ENCODE data around the gene XYLT2. TPM values are rescaled to one million over a fixed set of nuclear protein-coding genes. Genes with fewer than 3 reads are reported as not detected.

XYLT2 gene
- total RNA-seq, 1 donor from 2014 or later = 33.3 TPM

DNA sequence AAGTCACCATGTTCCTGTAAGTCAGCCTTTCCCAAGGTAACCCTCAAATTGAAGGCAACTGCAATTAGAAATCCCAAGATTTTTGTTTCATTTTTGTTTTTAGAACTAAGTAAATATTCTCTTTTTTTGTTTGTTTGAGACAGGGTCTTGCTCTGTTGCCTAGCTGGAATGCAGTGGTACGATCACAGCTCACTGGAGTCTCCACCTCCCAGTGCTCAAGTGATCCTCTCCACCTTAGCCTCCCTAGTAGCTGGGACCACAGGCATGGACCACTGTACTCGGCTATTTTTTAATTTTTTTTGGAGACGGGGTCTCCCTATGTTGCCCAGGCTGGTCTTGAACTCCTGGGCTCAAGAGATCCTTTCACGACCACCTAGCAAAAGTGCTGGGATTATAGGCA lies 62.0 kb downstream of the XYLT2 start:
- H3K27me3 Mint-ChIP-seq (ENCODE audit: low read depth) = peaks cover 12% of the 10 kb centered on the region
- peaks cover 5% of the 10 kb centered on the region for H3K9me3 Mint-ChIP-seq
- H3K27ac Mint-ChIP-seq = no peak overlapping the region
- no peak for DNase-seq (ENCODE audit: low spot score in 2 of 2, unreplicated experiment in 2 of 2)
- no peak overlapping the region for H3K4me3 Mint-ChIP-seq
- no peaks in the 10 kb centered on the region for H3K36me3 Mint-ChIP-seq
- H3K4me1 Mint-ChIP-seq = no peaks in the 10 kb centered on the region
- TF ChIP-seq, protein P1, sequence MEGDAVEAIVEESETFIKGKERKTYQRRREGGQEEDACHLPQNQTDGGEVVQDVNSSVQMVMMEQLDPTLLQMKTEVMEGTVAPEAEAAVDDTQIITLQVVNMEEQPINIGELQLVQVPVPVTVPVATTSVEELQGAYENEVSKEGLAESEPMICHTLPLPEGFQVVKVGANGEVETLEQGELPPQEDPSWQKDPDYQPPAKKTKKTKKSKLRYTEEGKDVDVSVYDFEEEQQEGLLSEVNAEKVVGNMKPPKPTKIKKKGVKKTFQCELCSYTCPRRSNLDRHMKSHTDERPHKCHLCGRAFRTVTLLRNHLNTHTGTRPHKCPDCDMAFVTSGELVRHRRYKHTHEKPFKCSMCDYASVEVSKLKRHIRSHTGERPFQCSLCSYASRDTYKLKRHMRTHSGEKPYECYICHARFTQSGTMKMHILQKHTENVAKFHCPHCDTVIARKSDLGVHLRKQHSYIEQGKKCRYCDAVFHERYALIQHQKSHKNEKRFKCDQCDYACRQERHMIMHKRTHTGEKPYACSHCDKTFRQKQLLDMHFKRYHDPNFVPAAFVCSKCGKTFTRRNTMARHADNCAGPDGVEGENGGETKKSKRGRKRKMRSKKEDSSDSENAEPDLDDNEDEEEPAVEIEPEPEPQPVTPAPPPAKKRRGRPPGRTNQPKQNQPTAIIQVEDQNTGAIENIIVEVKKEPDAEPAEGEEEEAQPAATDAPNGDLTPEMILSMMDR (IDR thresholded peaks at IDR 0.05; ENCODE audit: unreplicated experiment) = no peak

Other genes with a start within 250 kb of the XYLT2 start
- 17.3 to 20.0 TPM (median 19.4 TPM) in 3 replicates for gene SAMD14, start 216.0 kb upstream of the XYLT2 start, total RNA-seq
- 56.4 to 58.6 TPM (median 56.6 TPM) in 3 replicates for gene PPP1R9B, start 195.4 kb upstream of the XYLT2 start, total RNA-seq
- gene SGCA, start 180.1 kb upstream of the XYLT2 start, total RNA-seq = not detected in 3 replicates
- 3,780 to 4,004 TPM (median 3,972 TPM) in 3 replicates for gene COL1A1, start 144.5 kb upstream of the XYLT2 start, total RNA-seq
- 2.7 to 3.9 TPM (median 3.6 TPM) in 3 replicates for gene TMEM92, start 71.7 kb upstream of the XYLT2 start, total RNA-seq
- 55.0 to 57.5 TPM (median 56.0 TPM) in 3 replicates for gene MRPL27, start 27.1 kb downstream of the XYLT2 start, total RNA-seq
- 7.8 to 11.6 TPM (median 10.3 TPM) in 3 replicates for gene EME1, start 27.1 kb downstream of the XYLT2 start, total RNA-seq
- 60.7 to 65.1 TPM (median 63.5 TPM) in 3 replicates for gene LRRC59, start 51.4 kb downstream of the XYLT2 start, total RNA-seq
- 107 to 113 TPM (median 112 TPM) in 3 replicates for gene ACSF2, start 80.1 kb downstream of the XYLT2 start, total RNA-seq
- gene CHAD, start 122.8 kb downstream of the XYLT2 start, total RNA-seq = not detected in 3 replicates
- 40.1 to 40.8 TPM (median 40.7 TPM) in 3 replicates for gene RSAD1, start 132.7 kb downstream of the XYLT2 start, total RNA-seq
- gene MYCBPAP, start 162.3 kb downstream of the XYLT2 start, total RNA-seq = 5.1 to 6.5 TPM (median 6.1 TPM) in 3 replicates
- 14.2 to 15.1 TPM (median 14.7 TPM) in 3 replicates for gene EPN3, start 186.6 kb downstream of the XYLT2 start, total RNA-seq
- gene SPATA20, start 201.0 kb downstream of the XYLT2 start, total RNA-seq = 71.3 to 71.7 TPM (median 71.4 TPM) in 3 replicates
- gene CACNA1G, start 214.6 kb downstream of the XYLT2 start, total RNA-seq = 26.1 to 29.0 TPM (median 26.9 TPM) in 3 replicates

All from mesothelial cell of epicardium (in vitro differentiated cells).